Cardiac fibroblast (primary cell): ENCODE measurements around the gene RBM33.

Experiments used
- DNase-seq, 2 donors: peaks; one replicate each; pipeline versions ENCODE4 v3.0.0 to v3.0.0-alpha.2; 2010; ENCODE audit warnings: low read depth in 2 of 2
- H3K4me3 ChIP-seq, 2 donors: replicated peaks in 1 of 2; 1 replicate in 1 of 2; 2 replicates in 1 of 2; pipeline ENCODE4 v1.5.1; 2011; ENCODE audit warnings: low read depth in 2 of 2, low read length in 2 of 2, mild to moderate bottlenecking in 2 of 2, moderate library complexity in 1 of 2
- CTCF ChIP-seq: IDR thresholded peaks from one replicate; pipeline ENCODE4 v1.5.1; 2011; ENCODE audit warnings: low read depth, mild to moderate bottlenecking, low read length, inconsistent platforms

The RBM33 gene

GRCh38 chr7:155745737-155746136 is 101.3 kb downstream of the RBM33 start:
- no peak for TF ChIP-seq CTCF
- DNase-seq: no peak
- no peak overlapping the region for H3K4me3 ChIP-seq

- H3K4me3 ChIP-seq: no peak overlapping the region
- no peak for TF ChIP-seq CTCF
- no peak for DNase-seq
Observed at GRCh38 chr7:155746188-155746587, 101.7 kb downstream of the RBM33 start.

- no peak for TF ChIP-seq CTCF
- H3K4me3 ChIP-seq: no peak overlapping the region
- no peak for DNase-seq
Observed at GRCh38 chr7:155747209-155747608, 102.7 kb downstream of the RBM33 start.

- no peak for DNase-seq
- no peak for TF ChIP-seq CTCF
- H3K4me3 ChIP-seq: no peak overlapping the region
Observed at GRCh38 chr7:155749578-155749977, 105.1 kb downstream of the RBM33 start.

- no peak for TF ChIP-seq CTCF
- DNase-seq: no peak
- H3K4me3 ChIP-seq: no peak overlapping the region
Observed at GRCh38 chr7:155750255-155751125, 106.0 kb downstream of the RBM33 start.

GRCh38 chr7:155751409-155751808 is 106.9 kb downstream of the RBM33 start:
- TF ChIP-seq CTCF: no peak
- no peak for DNase-seq
- no peak overlapping the region for H3K4me3 ChIP-seq
